Fibroblast of pulmonary artery (primary cell): ENCODE measurements around the gene ZCCHC12.

Source experiments
- DNase-seq: peaks from one replicate; pipeline ENCODE4 v3.0.0-alpha.2; 2010; ENCODE audit warnings: low read depth
- H3K4me3 ChIP-seq: replicated peaks from 2 replicates; pipeline ENCODE4 v1.5.1; 2011; ENCODE audit warnings: low read depth, mild to moderate bottlenecking, control low read depth, low read length, moderate library complexity
- TF ChIP-seq, protein P1 (sequence below): IDR thresholded peaks from 2 replicates; pipeline ENCODE4 v1.5.1; 2011; ENCODE audit warnings: mild to moderate bottlenecking, control low read depth, low read length, inconsistent platforms; ENCODE audit errors: missing control alignments

The ZCCHC12 gene

DNA sequence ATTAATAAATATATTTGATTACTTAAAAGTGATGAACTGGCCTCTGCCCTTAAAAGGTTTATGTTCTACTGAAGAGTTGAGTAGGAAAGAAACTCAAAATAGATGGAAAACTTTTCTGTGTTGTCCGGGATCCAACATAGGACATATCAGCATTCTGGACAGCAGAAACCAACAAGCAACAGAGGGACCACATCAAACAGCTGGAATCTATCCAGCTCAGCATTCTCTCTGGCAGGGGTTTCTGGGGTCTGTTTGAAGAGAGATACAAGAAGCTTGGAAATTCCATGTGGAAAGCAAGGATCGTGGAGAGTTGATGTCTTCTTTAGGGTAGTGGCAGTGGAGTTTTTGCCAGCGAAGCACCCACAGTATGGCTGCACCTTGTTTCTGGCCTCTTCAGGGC lies 43.6 kb downstream of the ZCCHC12 start:
- no peak for DNase-seq
- TF ChIP-seq, protein P1, sequence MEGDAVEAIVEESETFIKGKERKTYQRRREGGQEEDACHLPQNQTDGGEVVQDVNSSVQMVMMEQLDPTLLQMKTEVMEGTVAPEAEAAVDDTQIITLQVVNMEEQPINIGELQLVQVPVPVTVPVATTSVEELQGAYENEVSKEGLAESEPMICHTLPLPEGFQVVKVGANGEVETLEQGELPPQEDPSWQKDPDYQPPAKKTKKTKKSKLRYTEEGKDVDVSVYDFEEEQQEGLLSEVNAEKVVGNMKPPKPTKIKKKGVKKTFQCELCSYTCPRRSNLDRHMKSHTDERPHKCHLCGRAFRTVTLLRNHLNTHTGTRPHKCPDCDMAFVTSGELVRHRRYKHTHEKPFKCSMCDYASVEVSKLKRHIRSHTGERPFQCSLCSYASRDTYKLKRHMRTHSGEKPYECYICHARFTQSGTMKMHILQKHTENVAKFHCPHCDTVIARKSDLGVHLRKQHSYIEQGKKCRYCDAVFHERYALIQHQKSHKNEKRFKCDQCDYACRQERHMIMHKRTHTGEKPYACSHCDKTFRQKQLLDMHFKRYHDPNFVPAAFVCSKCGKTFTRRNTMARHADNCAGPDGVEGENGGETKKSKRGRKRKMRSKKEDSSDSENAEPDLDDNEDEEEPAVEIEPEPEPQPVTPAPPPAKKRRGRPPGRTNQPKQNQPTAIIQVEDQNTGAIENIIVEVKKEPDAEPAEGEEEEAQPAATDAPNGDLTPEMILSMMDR, result no peak
- H3K4me3 ChIP-seq, result no peak overlapping the region

- TF ChIP-seq, protein P1, result no peak
- DNase-seq, result no peak
- H3K4me3 ChIP-seq, result no peak overlapping the region
Measured at GRCh38 chrX:118872102-118872566, 48.5 kb downstream of the ZCCHC12 start.
